Stimulated activated CD4-positive, alpha-beta T cell treated with anti-CD3 and anti-CD28 coated beads, Interleukin-15, amount 100 ng/mL, for 24 hours (primary cell): ENCODE results near the gene HPS4.

Experiments
- DNase-seq: peaks from one replicate; pipeline ENCODE4 v3.0.0-alpha.2; 2020

Gene HPS4

DNA sequence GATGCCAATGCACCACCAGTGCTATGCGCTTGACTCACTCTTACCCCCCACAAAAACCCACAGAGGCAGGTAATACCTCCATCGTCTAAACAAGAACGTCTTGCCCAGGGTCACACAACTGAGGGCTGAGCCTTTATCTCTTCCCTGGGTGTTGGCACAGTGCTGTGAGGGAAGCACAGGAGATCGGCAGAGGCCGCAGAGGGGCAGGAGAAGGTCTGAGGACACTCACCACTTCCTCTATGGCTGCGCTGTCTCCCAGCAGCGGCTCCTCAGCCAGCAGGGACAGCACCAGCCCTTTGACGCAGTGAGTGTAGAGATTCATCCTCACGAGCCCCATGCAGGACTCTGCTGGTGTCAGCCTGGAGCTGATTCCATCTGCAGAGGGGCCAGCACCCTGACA lies 19.9 kb downstream of the HPS4 start:
- no peak for DNase-seq

DNA sequence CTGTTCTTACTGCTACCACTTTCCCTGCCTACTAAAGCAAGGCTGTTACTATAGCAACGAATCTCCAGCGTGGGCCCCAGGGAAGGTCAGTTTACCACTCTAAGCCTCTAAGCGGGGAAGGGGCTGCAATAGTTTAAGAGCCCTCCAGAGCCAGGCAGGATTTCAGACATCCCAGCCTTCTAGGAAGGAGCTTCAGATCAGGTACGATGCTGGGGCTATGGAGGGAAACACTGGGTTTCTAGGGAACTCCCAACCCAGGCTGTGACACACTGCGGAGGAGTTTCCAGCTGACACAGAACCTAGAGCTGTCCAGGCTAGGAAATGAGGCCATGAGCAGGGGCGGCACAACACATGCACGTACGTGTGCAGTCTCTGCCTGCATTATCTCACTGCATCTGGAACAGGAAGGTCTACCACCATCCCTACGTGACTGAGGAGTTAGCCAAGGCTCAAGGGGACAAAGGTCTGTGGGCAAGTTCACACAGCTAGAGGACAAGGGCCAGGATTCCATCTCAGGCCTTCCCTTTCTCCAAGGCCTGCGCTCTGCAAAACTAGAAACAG lies 20.4 kb downstream of the HPS4 start:
- no peak for DNase-seq

DNA sequence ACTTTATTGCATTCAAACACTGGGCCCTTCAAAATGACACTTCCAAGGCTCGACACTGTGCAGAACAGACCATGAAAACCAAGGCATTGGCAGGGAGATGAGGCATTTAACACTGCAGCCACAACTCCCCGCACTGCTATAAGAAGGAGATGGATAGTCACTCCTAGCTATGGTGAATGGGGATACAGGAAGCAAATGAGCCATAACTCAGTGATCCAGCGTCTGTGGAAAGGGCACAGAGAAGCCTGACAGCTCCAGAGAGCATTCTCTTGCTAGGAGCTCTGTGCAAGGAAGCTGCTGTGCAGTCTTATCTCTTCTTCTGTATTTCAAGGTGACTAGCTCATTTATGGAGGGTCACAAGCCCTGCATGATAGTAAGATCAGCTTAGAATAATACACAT lies 20.9 kb downstream of the HPS4 start:
- DNase-seq: no peak

DNA sequence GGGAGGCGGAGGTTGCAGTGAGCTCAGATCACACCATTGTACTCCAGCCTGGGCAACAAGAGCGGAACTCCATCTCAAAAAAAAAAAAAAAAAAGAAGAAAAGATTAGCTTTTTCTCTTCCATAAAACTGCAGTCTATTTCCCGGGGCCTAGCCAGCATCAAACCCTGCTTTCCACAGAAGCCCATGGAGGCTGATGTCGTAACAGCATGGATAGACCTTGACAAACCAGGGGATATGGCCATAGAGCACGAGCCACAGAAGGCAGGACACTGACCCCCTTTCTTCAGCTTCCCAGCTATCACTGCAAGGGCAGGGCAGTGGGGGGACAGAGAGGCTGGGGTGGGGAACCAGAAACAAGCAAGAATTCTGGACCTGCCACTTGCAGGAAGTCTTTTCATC lies 21.5 kb downstream of the HPS4 start:
- DNase-seq: no peak

GRCh38 chr22:26461188-26461810 lies 22.3 kb downstream of the HPS4 start:
- DNase-seq: peak; percentile 54

DNA sequence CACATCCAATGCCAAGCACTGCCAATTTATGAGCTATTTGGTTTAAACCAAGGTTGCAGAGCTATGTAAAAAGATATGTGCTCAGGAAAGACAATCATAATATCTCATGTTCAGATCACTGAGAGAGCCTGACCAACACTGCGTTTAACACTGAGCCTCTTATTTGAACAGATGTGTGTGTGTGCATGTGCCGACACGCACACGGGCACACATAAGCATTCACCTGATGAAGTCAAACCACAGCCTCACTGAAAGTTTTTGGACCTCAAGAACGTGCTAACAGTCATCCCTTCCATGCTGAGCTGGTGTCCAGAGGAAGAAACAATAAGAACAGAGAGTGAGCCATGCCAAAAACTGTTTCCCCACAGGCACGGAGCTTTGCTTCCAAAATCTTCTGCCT lies 23.4 kb downstream of the HPS4 start:
- DNase-seq: no peak

DNA sequence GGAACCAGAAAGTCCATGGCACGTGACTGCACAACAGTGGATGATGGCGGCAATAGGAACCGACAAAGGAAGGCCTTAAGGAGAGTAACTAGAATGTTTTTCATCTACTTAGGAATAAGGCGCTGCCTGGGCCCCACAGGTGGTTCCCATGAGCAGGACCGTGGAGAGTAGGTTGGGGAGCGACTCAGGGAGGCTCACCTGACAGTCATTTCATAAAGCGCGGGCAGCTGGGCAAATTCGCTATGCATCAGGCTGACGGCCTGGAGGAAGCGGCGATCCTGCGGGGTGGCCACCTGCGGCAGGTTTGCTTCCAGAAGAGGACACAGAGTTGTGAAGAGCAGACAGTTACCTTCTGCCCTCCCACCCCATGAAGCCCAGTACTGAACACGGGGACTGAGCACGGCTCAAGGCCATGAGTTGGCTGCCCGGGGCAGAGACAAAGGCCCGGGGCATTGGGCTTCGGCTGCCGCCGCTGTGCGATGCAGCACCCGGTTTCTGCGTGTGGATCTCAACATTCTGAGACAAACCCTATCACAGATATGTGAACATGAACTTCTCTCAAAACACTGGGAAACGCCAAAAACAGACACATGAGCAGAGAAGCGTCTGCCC lies 25.8 kb downstream of the HPS4 start:
- no peak for DNase-seq

- no peak for DNase-seq
Measured at GRCh38 chr22:26453812-26454500, 29.6 kb downstream of the HPS4 start.

DNA sequence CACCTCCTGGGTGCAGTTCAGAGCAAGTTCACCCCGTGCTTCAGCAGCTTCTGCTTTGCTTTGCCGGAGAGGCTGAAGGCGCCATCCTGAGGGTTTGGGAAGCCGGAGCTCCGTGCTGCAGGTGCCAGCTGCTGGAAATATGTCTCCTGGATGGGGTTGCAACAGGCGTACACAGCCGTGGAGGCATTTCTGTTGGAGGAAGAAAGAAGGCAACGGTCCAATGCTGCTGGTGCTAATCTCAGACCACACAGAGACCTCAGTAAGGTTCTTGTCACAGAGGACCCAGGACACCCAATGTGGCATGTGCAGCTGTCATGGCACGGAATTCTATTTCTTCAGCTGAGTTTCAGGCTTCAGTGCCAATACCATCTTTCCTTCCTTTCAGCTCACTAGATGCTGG lies 30.4 kb downstream of the HPS4 start:
- DNase-seq: no peak

DNA sequence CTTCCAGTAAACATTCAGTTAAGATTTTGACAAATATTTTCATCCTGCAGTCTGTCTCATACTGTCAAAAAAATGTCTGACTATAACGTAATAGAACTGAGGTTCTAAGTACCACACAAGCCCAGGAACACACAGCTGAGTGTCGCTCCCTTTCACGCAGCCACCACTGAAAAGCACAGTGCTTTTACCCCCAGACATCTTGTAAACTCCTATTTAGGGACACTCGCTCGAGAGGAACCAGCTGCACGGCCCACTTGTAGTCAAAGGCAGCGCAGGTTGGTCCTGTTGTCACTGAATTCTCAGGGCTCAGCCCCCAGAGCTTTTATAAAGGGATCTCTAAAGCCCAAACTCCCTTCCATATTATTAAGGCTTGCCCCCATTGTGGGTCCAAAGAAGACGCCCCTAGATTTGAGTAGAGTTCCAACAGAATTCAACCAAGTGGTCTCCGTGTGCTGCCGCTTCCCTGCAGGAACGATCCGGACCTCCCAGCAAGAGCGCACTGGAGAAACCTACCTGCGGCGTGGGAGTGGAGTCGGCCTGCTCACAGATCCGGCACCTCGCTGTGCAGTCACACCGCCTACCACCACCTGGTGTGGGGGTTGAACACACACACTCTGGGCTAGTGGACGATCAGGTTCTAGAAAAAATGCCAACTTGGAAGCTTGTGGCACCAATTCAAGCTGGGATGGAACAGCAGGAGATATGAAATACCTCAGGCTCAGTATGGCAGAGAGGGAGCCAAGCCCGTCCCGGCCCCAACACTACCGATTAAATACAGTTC lies 31.2 kb downstream of the HPS4 start:
- DNase-seq: no peak

- DNase-seq: no peak
Measured at GRCh38 chr22:26450453-26451185, 33.0 kb downstream of the HPS4 start.

DNA sequence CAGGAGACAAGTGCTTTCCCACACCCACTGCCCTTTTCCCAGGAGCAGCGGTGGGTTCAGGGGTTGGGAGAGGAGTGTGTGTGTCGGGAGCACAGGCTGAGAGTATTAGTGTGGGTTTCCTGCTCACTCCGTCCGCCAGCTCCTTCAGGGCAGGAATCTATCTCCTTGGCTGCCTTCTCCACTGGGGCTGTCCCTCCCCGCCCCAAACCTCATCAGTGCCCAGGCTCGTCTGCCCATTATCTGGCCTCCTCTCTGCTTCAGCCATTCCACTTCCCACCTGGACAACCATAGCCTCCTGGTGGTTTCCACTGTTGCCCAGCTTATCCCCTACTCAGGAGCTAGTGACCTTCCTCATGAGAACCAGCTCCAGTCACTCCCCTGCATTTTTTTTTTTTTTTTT lies 34.6 kb downstream of the HPS4 start:
- no peak for DNase-seq

DNA sequence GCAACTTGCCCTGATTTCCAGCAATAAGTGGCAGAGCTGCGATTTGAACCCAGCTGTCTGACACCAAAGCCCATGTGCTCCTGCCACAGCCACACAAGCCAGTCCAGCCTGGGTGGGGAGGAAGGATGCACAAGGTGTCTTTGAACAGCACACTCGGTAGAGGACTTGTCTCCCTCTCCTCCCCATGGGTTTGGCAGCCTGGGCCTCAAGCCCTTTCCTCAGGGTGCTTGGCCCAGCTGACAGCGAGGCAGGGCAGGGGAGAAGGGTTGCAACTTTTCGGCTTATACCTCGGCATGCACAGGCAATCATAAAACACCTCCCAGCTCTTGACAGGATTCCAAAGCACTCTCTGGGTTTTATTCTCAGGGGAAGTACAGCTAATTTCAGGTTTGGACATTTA lies 35.2 kb downstream of the HPS4 start:
- no peak for DNase-seq

GRCh38 chr22:26447584-26448329 lies 35.8 kb downstream of the HPS4 start:
- no peak for DNase-seq

GRCh38 chr22:26446808-26447515 lies 36.6 kb downstream of the HPS4 start:
- no peak for DNase-seq

DNA sequence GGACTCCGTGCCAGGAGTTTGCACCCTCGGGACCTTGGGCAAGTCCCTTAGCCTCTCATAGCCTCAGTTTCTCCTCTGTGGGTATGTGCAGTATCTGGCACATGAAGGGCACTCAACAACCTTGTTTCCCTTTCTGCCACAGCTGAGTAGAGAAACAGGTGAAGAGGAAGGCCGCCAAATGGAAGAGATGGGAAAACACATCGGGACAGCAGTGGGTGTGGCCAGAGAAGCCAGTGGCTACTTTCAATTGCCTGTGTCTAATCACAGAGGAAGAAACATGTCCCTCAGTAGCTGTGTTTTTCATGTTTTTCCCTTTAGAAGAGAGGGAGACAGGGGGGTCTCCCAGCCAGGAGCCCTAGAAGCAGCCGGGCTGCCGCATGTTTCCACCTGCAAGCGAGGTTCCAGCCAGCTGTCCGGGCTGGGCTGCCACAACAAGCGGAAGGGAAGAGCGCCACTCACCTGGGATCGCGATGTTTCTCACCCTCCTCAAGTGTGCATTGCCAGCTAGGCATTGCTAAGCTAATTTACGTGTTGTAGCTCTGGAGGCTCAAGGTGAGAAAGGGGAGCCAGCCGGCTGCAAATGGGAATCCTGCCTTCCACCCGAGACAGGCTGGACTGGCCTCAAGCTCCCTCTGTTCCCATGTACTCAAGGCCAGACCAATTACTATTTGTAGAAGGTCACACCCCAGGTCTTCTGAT lies 37.9 kb downstream of the HPS4 start:
- DNase-seq: no peak

DNA sequence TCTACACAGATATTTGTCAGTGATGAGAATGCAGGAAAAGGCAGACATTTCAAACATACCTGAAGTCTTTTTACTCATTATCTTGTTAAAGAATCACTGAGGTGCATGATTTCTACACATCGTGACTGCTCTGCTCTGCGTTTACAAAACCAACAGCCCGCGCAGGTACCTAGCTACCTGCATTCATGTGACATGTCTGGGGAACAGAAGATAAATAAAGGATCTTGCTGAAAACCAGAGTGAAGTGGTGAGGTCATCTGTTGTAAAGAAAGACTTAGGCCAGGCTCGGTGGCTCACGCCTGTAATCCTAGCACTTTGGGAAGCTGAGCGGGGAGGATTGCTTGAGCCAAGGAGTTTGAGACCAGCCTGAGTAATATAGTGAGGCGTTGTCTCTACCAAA lies 38.8 kb downstream of the HPS4 start:
- DNase-seq: no peak

DNA sequence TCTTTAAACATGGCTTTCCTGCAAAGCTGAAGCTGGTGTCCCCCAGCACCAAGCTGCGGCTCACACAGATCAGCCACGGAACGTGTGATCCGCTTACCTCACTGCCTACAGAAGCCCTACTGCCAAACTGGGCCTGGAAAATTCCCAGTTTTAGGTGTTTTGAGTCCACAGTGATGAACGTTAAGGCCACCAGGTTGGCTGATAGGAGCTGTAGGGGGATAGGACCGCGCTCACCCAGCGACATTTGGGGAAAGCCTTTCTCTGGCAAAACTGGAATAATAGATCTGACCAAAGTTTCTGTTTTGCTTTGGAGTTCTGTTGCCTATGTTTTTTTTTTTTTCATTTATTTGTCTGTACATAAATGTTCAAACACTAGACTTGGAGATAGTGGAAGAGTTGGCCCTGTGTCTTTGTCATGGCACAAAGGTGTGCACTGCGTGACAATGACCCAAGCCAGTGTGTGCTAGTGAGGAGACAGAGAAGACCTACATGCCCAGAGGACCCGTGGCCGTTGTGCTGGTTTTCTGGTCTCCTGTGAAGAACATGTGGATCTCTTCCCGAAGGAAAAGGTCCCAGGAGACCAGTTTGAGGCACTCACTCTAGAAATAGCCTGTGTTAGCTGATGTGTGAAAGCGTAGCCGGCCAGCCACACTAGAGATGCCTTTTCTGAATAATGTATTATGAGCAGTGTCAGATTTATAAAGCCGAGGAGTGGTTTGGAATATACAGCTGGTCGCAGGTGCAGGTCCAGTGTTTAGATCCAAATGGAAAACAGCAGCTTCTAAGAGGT lies 39.5 kb downstream of the HPS4 start:
- no peak for DNase-seq

- no peak for DNase-seq
Measured at GRCh38 chr22:26442086-26442756, 41.4 kb downstream of the HPS4 start.
